ENCODE results near the gene IL13RA1. TPM values are rescaled to one million over a fixed set of nuclear protein-coding genes. Genes with fewer than 3 reads are reported as not detected.
A peak's percentile ranks its signal among the peaks of the same experiment; 100 is the strongest.

Gene IL13RA1
- total and polyA plus RNA-seq, 8 donors = 9.2 to 46.8 (median 19.2) TPM

- no peaks in the 10 kb centered on the region for H3K9me3 ChIP-seq
- no peak overlapping the region for H3K27ac ChIP-seq
- H3K4me1 ChIP-seq = no peaks in the 10 kb centered on the region
- 85 to 96% methylated on average over 5 of the region's 5 CpGs for WGBS, 2 donors
- DNase-seq = no peak
- H3K36me3 ChIP-seq = no peaks in the 10 kb centered on the region
- H3K27me3 ChIP-seq = no peaks in the 10 kb centered on the region
- TF ChIP-seq CTCF (IDR thresholded peaks at IDR 0.05) = no peak
- intact Hi-C loops (cut with DNase I) = no loop called here
- FAIRE-seq = peak; percentile 45
- no peak for ATAC-seq
- no peak overlapping the region for H3K4me3 ChIP-seq
Measured at GRCh38 chrX:118773782-118774181, 46.4 kb downstream of the IL13RA1 start.

GRCh38 chrX:118779581-118779980 is 52.2 kb downstream of the IL13RA1 start:
- FAIRE-seq = no peak
- 83 to 97% methylated on average over 2 of the region's 2 CpGs for WGBS, 2 donors
- H3K27ac ChIP-seq = no peak overlapping the region

GRCh38 chrX:118780509-118780908 is 53.1 kb downstream of the IL13RA1 start:
- ATAC-seq (no peak), FAIRE-seq (no peak), DNase-seq (no peak)
- H3K4me1 ChIP-seq = no peaks in the 10 kb centered on the region
- H3K4me3 ChIP-seq = no peak overlapping the region
- intact Hi-C loops (cut with DNase I) = no loop called here
- H3K36me3 ChIP-seq = no peaks in the 10 kb centered on the region
- H3K9me3 ChIP-seq = no peaks in the 10 kb centered on the region
- no peak overlapping the region for H3K27ac ChIP-seq
- H3K27me3 ChIP-seq = peaks cover 0 to 2% (median 0%) of the 10 kb centered on the region in 4 donors
- no peak for TF ChIP-seq CTCF (IDR thresholded peaks at IDR 0.05)
- WGBS, 2 donors = 38 to 66% methylated on average over 2 of the region's 2 CpGs

More at GRCh38 chrX:118779581-118779980, 52.2 kb downstream of the IL13RA1 start:
- Histone ChIP-seq H3K27me3 (no peaks in the 10 kb centered on the region), H3K4me3 (no peak overlapping the region), H3K36me3 (no peaks in the 10 kb centered on the region), H3K9me3 (no peaks in the 10 kb centered on the region), H3K4me1 (no peaks in the 10 kb centered on the region)
- intact Hi-C loops (cut with DNase I) = no loop called here
- no peak for ATAC-seq
- no peak for TF ChIP-seq CTCF (IDR thresholded peaks at IDR 0.05)
- DNase-seq = no peak

- Histone ChIP-seq H3K4me1 (no peaks in the 10 kb centered on the region), H3K9me3 (no peaks in the 10 kb centered on the region), H3K4me3 (no peak overlapping the region), H3K27me3 (peaks cover 0 to 4% (median 0%) of the 10 kb centered on the region in 4 donors), H3K36me3 (no peaks in the 10 kb centered on the region), H3K27ac (no peak overlapping the region)
- 16 to 17% methylated on average over 1 of the region's 1 CpG for WGBS, 2 donors
- peak; percentile 57 for FAIRE-seq
- no peak for ATAC-seq
- TF ChIP-seq CTCF (IDR thresholded peaks at IDR 0.05) = no peak
- DNase-seq = no peak
- intact Hi-C loops (cut with DNase I) = no loop called here
Measured at GRCh38 chrX:118780911-118781310, 53.5 kb downstream of the IL13RA1 start.

GRCh38 chrX:118795528-118796280 is 68.3 kb downstream of the IL13RA1 start:
- ATAC-seq = no peak
- Histone ChIP-seq H3K27ac (no peak overlapping the region), H3K4me3 (no peak overlapping the region), H3K36me3 (no peaks in the 10 kb centered on the region), H3K27me3 (peaks cover 0 to 13% (median 0%) of the 10 kb centered on the region in 4 donors), H3K4me1 (no peaks in the 10 kb centered on the region), H3K9me3 (no peaks in the 10 kb centered on the region)
- TF ChIP-seq CTCF (IDR thresholded peaks at IDR 0.05) = no peak
- no peak for FAIRE-seq
- no peak for DNase-seq
- 44 to 56% methylated on average over 5 of the region's 5 CpGs for WGBS, 2 donors
- intact Hi-C loops (cut with DNase I) = no loop called here
